Fibroblast of lung (primary cell): ENCODE results near the gene DUT.

Experiments used
- EZH2 ChIP-seq: IDR thresholded peaks from 2 replicates; pipeline ENCODE4 v1.5.1; 2012; ENCODE audit warnings: low read length, control low read depth, mild to moderate bottlenecking; ENCODE audit errors: missing control alignments
- TF ChIP-seq, protein P1 (sequence below), 2 donors: IDR thresholded peaks in 1 of 2; conservative IDR thresholded peaks in 1 of 2; 1 replicate in 1 of 2; 2 replicates in 1 of 2; pipeline ENCODE4 v1.5.1; 2011 to 2012; ENCODE audit warnings: low read length in 2 of 2, control low read depth in 1 of 2, inconsistent platforms in 1 of 2, low read depth in 1 of 2, mild to moderate bottlenecking in 1 of 2

GRCh38 chr15:48318131-48318530 is 13.1 kb upstream of the DUT start:
- TF ChIP-seq, protein P1, sequence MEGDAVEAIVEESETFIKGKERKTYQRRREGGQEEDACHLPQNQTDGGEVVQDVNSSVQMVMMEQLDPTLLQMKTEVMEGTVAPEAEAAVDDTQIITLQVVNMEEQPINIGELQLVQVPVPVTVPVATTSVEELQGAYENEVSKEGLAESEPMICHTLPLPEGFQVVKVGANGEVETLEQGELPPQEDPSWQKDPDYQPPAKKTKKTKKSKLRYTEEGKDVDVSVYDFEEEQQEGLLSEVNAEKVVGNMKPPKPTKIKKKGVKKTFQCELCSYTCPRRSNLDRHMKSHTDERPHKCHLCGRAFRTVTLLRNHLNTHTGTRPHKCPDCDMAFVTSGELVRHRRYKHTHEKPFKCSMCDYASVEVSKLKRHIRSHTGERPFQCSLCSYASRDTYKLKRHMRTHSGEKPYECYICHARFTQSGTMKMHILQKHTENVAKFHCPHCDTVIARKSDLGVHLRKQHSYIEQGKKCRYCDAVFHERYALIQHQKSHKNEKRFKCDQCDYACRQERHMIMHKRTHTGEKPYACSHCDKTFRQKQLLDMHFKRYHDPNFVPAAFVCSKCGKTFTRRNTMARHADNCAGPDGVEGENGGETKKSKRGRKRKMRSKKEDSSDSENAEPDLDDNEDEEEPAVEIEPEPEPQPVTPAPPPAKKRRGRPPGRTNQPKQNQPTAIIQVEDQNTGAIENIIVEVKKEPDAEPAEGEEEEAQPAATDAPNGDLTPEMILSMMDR (conservative IDR thresholded peaks at IDR 0.05 in 1 of 2, IDR thresholded peaks at IDR 0.05 in 1 of 2; ENCODE audit: low read depth in 1 of 2, low read length in 2 of 2): no peak
- no peak for TF ChIP-seq EZH2
